ENCODE measurements around the gene GATC. TPM values are rescaled to one million over a fixed set of nuclear protein-coding genes. Genes with fewer than 3 reads are reported as not detected.

The GATC gene
- total and polyA plus RNA-seq, 2 donors (not counting 3 experiments of a cell fraction or from before 2014, with no cell fraction given) = 13.0 to 28.8 TPM

DNA sequence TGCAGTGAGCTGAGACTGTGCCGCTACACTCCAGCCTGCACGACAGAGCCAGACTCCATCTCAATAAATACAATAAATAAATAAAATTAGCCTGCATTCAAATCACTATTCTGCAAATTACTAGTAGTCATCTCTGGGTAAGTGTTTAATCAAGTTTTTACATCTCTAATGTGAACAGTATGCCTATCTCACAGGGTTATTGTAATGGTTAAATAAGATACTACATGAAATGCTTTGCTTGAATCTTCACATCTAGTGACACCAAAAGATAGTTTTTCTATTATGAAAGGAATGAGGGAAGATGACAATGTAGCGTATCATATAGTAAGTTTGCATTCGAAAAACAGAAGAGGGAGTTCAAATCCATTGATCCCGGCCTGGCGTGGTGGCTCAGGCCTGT, 21.2 kb downstream of the GATC start:
- peaks cover 25 to 26% of the 10 kb centered on the region in 2 experiments for H3K36me3 ChIP-seq (ENCODE audit: control insufficient read depth in 2 of 2, extremely low read depth in 1 of 2, insufficient read depth in 2 of 2, low read length in 2 of 2)
- peaks cover 58% of the 10 kb centered on the region for H3K79me2 ChIP-seq (ENCODE audit: control insufficient read depth, insufficient read depth, low read length)
- H3K9me1 ChIP-seq (replicated peaks; ENCODE audit: control insufficient read depth, extremely low read depth, insufficient read depth, low read length) = no peaks in the 10 kb centered on the region
- BruUV-seq (replicated peaks) = no TSS peak
- no peaks in the 10 kb centered on the region for H3K9me3 ChIP-seq (replicated peaks; ENCODE audit: control insufficient read depth, insufficient read depth, low read length)
- FAIRE-seq (no peak), DNase-seq (ENCODE audit: low read depth, low spot score) (no peak)
- no peaks in the 10 kb centered on the region for H3K27me3 ChIP-seq (ENCODE audit: control insufficient read depth in 2 of 2, insufficient read depth in 2 of 2, low read length in 2 of 2)
- H3K9ac ChIP-seq (replicated peaks; ENCODE audit: extremely low read depth, insufficient read depth, low read length) = no peak overlapping the region
- no peak overlapping the region for H3K27ac ChIP-seq (ENCODE audit: insufficient read depth, low read depth, low read length)
- ChIA-PET POLR2A (interaction anchor here (2.8 kb wide), 1 partner anchor 29 kb away, joined by 24 read pairs; the partner anchor contains the start of gene DYNLL1), CTCF (interaction anchor here (1.1 to 3.9 kb wide), 7 partner anchors 8 to 110 kb away, joined by 3 to 29 read pairs (median 6); partner anchors contain the start of genes COX6A1 and DYNLL1)
- dilution Hi-C loops (cut with MboI; ENCODE audit: extremely low pct_ligation_motif_present, low sequenced_read_pairs) (no loop called here), intact Hi-C loops (cut with micrococcal nuclease) (no loop called here)
- H3K4me3 ChIP-seq (replicated peaks in 1 of 3; ENCODE audit: insufficient read depth in 1 of 3, low read depth in 1 of 3, low read length in 3 of 3) = no peak overlapping the region
- H3K4me1 ChIP-seq (ENCODE audit: control insufficient read depth, extremely low read depth, insufficient read depth, low read length) = peaks cover 3% of the 10 kb centered on the region
- no peak overlapping the region for H3K4me2 ChIP-seq (ENCODE audit: insufficient read depth, low read length)
- no peak for TF ChIP-seq POLR2AphosphoS5 (IDR thresholded peaks at IDR 0.05; ENCODE audit: insufficient read depth, low read depth, low read length)
- TF ChIP-seq, protein P1, sequence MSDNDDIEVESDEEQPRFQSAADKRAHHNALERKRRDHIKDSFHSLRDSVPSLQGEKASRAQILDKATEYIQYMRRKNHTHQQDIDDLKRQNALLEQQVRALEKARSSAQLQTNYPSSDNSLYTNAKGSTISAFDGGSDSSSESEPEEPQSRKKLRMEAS (IDR thresholded peaks at IDR 0.05; ENCODE audit: insufficient read depth, insufficient read length) = no peak
- H2AFZ ChIP-seq (ENCODE audit: low read depth, low read length) = no peak overlapping the region
- peaks cover 2% of the 10 kb centered on the region for H4K20me1 ChIP-seq (replicated peaks; ENCODE audit: control insufficient read depth, extremely low read depth, insufficient read depth, low read length)

DNA sequence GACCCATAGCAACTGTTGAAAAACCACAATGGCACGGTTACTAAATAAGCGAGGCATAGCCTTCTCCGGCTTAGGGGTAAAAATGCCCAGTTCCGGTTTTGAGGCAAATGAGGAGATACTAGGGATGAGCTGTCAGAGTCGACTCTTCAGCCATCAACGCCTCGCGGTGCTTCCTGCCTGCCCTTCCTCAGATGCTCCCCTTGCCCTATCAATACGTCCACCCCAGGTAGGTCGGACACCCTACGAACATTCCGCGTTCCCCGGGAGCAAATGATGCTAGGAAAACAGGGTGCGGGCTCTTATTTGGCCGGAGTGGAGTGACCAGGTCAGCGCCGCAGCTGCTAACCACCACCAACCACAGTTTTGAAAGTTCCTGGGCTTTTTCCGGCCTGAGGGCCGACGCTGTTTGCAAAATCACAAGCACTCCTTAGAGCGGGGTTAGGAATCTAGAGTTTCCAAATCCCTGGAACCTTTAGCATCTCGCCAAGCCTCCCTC, 22.1 kb downstream of the GATC start:
- dilution Hi-C loops (cut with MboI; ENCODE audit: extremely low pct_ligation_motif_present, low sequenced_read_pairs) = no loop called here
- FAIRE-seq = peak; percentile 68
- DNase-seq (ENCODE audit: low read depth, low spot score) = no peak

More for the DNA sequence above, 22.1 kb downstream of the GATC start:
- Histone ChIP-seq H3K79me2 (ENCODE audit: control insufficient read depth, insufficient read depth, low read length) (peaks cover 56% of the 10 kb centered on the region), H3K9me3 (replicated peaks; ENCODE audit: control insufficient read depth, insufficient read depth, low read length) (no peaks in the 10 kb centered on the region), H3K4me2 (ENCODE audit: insufficient read depth, low read length) (peak overlapping the region; percentile 46), H3K9me1 (replicated peaks; ENCODE audit: control insufficient read depth, extremely low read depth, insufficient read depth, low read length) (no peaks in the 10 kb centered on the region), H3K27ac (ENCODE audit: insufficient read depth, low read depth, low read length) (peak overlapping the region; percentile 68), H2AFZ (ENCODE audit: low read depth, low read length) (no peak overlapping the region), H3K36me3 (ENCODE audit: control insufficient read depth in 2 of 2, extremely low read depth in 1 of 2, insufficient read depth in 2 of 2, low read length in 2 of 2) (peaks cover 16 to 19% of the 10 kb centered on the region in 2 experiments), H3K4me1 (ENCODE audit: control insufficient read depth, extremely low read depth, insufficient read depth, low read length) (peaks cover 3% of the 10 kb centered on the region), H4K20me1 (replicated peaks; ENCODE audit: control insufficient read depth, extremely low read depth, insufficient read depth, low read length) (peaks cover 2% of the 10 kb centered on the region), H3K9ac (replicated peaks; ENCODE audit: extremely low read depth, insufficient read depth, low read length) (peak overlapping the region; percentile 71), H3K4me3 (replicated peaks in 1 of 3; ENCODE audit: insufficient read depth in 1 of 3, low read depth in 1 of 3, low read length in 3 of 3) (peak overlapping the region; percentile 54 to 90 (median 78)), H3K27me3 (ENCODE audit: control insufficient read depth in 2 of 2, insufficient read depth in 2 of 2, low read length in 2 of 2) (no peaks in the 10 kb centered on the region)
- TSS peak; percentile 40 for BruUV-seq (replicated peaks)
- ChIA-PET CTCF (interaction anchor here (1.1 to 3.9 kb wide), 6 partner anchors 9 to 82 kb away, joined by 3 to 29 read pairs (median 4); partner anchors contain the start of gene DYNLL1), POLR2A (interaction anchor here (0.7 to 2.8 kb wide), 5 partner anchors 9 to 231 kb away, joined by 3 to 24 read pairs (median 4); partner anchors contain the start of genes DYNLL1 and POP5)
- intact Hi-C loops (cut with micrococcal nuclease) = loop anchor here (2.0 kb wide), 1 partner anchor 60 kb away; the partner anchor contains the start of gene COQ5
- TF ChIP-seq FOS (IDR thresholded peaks at IDR 0.05; ENCODE audit: borderline replicate concordance, insufficient read depth, low read length) = no peak
- no peak for TF ChIP-seq EZH2 (IDR thresholded peaks at IDR 0.05; ENCODE audit: borderline replicate concordance, low read depth, low read length, severe bottlenecking)
- no peak for TF ChIP-seq POLR2A (IDR thresholded peaks at IDR 0.05; ENCODE audit: low read depth, low read length)
- TF ChIP-seq JUN (IDR thresholded peaks at IDR 0.05; ENCODE audit: borderline replicate concordance, insufficient read depth, insufficient read length, low read depth) = no peak
- TF ChIP-seq, protein P2, sequence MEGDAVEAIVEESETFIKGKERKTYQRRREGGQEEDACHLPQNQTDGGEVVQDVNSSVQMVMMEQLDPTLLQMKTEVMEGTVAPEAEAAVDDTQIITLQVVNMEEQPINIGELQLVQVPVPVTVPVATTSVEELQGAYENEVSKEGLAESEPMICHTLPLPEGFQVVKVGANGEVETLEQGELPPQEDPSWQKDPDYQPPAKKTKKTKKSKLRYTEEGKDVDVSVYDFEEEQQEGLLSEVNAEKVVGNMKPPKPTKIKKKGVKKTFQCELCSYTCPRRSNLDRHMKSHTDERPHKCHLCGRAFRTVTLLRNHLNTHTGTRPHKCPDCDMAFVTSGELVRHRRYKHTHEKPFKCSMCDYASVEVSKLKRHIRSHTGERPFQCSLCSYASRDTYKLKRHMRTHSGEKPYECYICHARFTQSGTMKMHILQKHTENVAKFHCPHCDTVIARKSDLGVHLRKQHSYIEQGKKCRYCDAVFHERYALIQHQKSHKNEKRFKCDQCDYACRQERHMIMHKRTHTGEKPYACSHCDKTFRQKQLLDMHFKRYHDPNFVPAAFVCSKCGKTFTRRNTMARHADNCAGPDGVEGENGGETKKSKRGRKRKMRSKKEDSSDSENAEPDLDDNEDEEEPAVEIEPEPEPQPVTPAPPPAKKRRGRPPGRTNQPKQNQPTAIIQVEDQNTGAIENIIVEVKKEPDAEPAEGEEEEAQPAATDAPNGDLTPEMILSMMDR (IDR thresholded peaks at IDR 0.05; ENCODE audit: extremely low read depth in 1 of 2, insufficient read depth in 1 of 2, low read depth in 1 of 2, low read length in 2 of 2) = no peak
- TF ChIP-seq GATA2 (IDR thresholded peaks at IDR 0.05; ENCODE audit: insufficient read depth, insufficient read length, low read depth, low read length) = no peak
- TF ChIP-seq, protein P1 (IDR thresholded peaks at IDR 0.05; ENCODE audit: insufficient read depth, insufficient read length) = no peak

Measured in endothelial cell of umbilical vein (primary cell).